GM19452 (cell line): Measurements from ENCODE around the gene SERPINE3.

ENCODE experiments used
- ATAC-seq: cut with Tn5 transposase; IDR thresholded peaks from one replicate; pipeline ENCODE4 v1.9.1; 2021; ENCODE audit not compliant: unreplicated experiment

Gene SERPINE3

DNA sequence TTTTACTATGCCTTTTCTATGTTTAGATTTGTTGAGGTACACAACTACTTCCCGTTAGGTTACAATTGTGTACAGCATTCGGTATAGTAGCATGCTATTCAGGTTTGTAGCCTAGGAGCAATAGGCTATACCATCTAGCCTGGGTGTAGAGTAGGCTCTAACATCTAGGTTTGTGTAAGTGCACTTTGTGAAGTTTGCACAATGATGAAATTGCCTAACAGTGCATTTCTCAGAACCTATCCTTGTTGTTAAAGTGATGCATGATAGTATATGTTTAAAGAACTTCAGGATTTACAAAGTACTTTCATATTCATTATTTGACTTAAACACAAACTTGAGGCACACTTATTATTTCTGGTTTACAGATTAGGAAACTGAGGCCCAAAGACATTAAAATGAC, 11.5 kb upstream of the SERPINE3 start:
- no peak for ATAC-seq

DNA sequence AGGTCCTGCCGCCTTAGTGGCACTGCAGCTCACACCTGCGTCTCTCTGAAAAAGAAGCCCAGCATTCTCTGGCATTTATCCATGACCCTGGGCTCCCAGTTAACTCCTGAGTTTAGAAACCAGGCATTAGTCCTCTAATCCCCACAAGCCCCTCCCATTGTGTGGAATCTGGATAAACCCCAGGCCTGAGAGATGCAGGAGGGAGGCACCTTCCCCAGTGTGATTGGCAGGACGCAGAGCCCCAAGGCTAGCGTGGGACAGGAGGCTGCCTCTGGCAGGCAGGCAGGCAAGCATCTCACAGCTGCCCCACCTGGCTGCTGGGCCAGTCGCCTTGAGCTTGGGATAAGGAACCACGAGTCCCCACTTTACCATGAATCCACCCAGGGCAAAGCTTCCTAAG, 11.0 kb upstream of the SERPINE3 start:
- no peak for ATAC-seq

DNA sequence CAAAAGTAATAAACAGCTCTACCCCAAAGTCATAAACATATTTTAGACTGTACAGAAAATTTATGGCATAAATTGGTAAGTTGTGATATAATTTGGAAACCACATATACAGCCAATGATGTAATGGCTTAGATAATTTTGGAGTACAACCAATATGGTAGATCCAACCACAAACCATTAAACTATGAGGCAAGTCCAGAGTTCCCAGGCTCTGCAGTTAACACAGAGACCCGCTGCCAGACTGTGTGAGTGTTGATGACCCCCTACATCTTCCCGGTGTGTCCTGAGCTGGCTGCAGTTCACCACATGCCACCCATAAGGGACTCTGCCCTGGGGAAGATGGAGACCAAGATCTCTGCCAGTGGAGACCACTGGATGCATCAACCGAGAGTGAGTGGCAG, 9.9 kb upstream of the SERPINE3 start:
- no peak for ATAC-seq

DNA sequence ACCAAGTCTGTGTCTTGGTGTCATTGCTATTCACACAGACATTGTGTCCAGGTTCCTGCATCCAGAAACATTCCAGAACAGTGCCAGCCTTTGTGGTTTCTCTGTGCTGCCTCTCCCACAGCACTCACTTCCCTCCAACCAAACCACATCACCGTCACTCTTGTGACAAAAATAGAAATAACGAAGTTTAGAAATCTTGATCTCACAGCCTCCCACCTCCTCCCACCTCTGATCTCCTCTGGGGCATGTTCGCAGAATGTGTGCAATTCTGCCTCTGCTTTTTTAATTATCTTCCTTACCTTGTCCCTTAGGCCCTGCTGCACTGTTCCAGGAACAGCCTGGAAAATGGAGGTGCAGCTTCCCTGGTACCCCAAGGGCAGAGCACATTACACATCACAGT, 8.7 kb upstream of the SERPINE3 start:
- ATAC-seq: no peak

DNA sequence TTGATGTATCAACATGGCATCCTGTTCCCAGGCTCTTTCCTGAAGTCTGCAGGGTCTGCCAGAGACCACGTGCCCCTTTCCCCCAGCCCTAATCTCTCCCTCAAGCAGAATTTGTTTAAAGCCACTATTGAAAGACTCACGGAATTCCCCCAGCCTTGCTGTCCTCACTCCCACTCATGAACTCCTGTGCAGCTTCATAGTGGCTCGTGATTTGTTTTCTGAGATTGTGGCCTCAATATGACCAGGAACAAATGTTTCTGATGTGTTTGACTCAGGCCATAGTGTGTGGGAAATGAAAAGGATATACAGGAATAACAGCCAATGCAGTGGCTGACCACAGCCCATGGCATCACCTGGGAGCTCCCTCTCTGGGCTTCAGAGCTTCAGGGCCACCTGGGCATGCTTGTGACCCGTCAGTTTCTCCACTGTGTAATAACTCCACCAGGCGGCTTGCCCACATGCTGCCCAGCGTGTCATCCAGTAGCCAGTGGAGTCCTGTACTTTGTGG, 8.1 kb upstream of the SERPINE3 start:
- peak; percentile 56 for ATAC-seq

DNA sequence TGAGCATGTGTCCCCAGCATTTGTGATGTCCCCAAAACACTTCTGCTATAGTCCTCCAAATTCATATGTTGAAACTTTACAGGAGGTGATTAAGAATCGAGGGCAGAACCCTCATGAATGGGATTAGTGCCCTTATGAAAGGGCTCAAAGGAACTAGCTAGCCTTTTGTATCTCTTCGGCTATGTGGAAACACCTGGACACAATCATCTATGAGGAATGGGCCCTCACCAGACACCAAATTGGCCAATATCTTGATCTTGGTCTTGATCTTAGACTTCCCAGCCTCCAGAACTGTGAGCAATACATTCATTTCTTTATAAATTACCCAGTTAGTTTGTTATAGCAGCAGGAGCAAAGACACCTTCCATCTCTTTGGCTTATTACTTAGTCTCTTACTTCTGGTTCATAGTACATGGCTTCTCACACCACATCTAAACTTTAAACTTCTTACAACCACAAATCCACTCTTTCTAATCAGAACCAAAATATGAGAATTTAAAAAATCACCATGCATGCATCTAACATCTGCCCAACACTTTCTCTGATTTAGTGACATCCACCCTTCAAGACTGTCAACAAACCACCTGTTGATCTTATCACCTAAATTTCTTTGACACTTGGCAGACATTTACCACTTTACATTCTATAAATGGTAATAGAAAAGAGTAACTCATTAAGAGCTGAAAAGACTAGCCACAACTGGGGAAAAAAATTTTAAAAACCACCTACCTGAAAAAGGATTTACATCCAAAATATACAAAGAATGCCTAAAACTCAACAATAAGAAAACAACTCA, 6.7 kb upstream of the SERPINE3 start:
- no peak for ATAC-seq

DNA sequence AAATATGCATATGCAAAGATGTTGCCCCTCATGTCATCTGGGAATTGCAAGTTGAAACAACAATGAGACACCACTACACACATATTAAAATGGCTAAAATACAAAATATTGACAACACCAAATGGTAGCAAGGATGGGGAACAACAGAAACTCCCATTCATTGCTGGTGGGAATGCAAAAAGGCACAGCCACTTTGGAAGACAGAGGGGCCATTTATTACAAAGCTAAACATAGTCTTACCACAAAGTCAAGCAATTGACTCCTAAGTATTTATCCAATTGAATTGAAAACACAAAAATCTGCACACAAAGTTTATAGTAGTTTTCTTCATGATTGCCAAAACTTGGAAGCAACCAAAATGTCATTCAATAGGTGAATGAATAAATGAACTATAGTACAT, 6.1 kb upstream of the SERPINE3 start:
- no peak for ATAC-seq

DNA sequence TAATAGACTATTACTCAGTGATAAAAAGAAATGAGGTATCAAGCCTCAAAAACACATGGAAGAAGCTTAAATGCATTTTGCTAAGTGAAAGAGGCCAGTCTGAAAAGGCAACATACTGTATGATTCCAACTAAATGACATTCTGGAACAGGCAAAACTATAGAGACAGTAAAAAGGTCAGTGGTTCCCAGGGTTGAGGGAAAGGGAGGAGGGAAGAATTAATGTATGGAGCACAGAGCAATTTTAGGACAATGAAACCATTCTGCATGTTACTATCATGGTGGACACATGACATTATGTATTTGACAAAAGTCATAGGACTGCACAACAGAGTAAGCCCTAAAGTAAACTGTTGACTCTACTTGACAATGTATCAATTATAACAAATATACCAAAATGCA, 5.7 kb upstream of the SERPINE3 start:
- no peak for ATAC-seq

DNA sequence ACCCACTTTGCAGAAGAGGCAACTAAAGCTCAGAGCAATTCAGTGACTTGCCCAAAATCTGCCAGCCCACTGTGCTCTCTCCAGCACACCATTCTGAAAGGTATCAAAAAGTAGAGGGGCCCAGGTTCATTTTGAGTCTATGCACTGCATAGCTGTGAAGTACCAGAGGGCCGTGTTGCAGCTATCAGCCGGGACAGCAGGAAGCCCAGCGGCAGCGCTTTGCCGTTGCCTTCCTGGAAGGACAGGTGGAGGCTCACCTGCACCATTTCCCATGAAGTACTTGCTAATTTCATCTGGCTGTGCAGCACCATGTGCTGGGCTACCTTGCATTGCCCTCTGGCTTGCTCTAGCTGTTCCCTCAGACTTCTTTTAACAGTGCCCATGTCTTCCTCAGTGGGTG, 2.7 kb upstream of the SERPINE3 start:
- no peak for ATAC-seq

DNA sequence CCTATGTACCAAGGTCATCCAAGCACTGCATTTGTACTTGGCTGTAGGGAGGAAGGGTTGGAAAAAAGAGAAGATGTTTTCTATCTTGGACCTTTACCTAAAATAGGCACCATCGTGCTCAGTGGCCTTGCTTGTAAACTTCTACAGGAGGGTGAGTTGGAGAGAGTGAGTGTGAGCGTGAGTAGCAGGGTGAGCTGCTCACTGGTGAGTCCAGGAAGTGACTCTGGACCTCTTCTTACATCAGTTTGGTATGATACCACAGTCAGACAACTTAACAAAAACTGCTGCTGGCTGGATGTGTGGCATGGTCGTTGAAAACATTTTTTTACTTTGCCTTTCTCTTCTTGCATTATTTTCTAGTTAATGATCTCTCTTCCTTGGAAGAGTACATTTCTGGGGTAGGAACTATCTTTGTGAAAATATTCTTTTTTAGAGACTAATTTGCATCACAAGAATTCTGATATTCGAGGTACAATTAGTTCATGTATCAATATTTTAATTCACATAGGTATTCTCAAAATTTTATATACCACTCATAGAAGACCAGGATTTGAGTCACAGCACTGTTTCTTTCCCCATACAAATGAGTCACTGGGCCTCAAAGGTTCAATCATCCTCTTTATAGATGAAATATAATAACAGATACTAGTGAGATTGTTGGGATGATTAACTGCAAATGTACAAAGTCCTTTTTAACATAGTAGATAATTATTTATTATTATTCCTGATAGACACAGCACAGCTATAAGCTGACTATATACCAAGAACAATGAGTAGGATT, 651 bp downstream of the SERPINE3 start:
- no peak for ATAC-seq

DNA sequence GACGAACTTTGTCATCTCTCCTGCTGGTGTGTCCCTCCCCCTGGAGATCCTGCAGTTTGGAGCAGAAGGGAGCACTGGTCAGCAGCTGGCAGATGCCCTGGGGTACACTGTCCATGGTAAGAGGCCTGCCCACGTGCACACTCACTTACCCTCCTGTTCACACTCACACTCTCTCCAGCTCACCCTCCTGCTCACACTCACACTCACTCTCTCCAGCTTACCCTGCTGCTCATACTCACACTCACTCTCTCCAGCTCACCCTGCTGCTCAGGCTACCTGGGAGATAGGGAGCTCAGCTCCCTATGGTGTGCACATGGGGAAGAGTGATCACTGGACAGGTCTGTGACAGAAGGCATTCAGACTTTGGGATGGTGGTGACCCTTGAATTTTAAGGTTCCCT, 1.7 kb downstream of the SERPINE3 start:
- ATAC-seq: no peak

DNA sequence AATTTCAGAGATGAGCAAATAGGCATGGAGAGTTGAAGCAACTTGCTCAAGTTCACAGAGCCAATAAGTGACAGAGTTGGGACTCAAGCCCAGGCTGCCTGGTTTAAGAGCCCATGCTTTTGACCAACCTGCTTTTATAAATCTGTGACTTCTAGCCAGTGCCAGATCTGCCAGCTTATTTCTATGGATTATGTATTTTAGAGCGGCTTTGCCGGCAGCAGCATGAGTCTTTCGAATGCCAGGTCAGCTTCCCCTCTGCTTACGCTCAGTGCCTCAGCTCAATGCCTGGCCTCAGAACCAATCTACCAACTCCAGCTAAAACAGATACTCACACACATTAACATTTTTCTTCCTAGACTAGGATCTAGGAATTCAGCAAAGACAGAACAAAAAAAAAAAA, 2.3 kb downstream of the SERPINE3 start:
- ATAC-seq: no peak

DNA sequence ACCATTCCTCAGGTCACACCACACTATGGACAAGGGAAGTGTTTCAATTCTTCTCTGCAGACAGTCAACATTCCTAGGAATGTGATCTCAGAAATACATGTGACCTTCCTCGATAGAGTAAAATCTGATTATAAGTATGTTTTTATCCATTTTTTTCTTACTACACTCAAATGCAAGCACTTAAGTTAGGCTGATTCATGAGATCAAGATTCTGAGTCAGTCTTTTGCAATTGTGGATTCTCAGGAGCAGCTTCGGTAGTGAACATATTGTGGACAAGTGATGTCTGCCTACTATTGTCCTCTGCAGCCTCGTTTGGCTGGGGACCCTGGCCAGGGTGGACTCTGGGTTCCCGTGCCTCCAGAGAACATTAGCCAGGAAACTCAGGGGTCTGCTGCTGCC, 3.2 kb downstream of the SERPINE3 start:
- ATAC-seq: no peak

DNA sequence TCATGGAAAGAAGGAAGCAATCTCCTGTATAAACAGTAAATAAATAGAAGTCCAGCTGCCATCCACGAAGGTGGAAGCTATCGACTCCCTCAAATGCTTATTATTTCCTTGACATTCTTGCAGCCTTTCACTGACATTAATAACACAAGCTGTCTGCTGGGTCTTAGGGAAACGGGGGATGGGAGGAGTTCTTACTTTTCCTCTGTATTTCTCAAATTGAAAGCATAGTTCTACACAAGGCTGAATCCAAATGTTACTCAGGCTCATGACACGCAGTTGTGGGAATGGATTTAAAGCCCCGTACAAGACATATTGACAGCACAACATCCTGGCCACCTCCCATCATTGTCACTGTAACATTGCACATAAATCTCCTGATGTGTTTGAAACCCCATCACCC, 4.0 kb downstream of the SERPINE3 start:
- ATAC-seq: no peak

DNA sequence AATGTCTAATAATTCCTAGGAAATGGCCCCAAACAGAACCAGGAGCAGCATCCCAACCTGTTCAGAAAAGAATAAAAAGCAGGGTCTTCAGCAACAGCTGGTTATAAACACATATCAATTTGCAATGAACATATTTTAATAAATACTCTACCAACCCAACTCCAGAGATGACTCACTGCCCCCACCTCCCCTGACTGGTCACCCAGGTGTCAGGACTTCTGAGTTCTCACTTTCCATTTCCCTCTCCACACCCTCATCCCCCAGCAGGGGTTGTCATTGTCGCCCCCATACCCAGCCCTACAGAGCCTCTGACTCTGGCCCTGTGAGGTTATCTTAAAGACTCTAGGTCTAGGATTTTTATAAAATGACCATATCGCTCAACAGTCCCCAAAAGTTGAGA, 6.9 kb downstream of the SERPINE3 start:
- no peak for ATAC-seq

DNA sequence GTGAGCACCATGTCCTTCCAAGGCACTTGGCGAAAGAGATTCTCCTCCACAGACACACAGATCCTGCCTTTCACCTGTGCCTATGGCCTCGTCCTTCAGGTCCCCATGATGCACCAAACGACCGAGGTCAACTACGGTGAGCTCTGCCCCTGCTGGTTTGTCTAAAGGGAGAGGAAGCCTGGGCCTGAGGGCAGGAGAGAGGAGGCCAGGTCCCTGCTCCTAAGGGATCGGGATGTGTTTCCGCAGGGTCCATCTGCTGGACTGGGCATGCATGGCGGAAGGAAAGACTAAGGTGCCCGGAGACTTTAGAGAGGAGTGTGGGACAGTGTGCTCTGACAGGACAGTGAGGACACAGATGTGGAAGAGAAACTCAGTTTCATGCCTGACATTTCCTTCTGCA, 7.6 kb downstream of the SERPINE3 start:
- ATAC-seq: no peak

DNA sequence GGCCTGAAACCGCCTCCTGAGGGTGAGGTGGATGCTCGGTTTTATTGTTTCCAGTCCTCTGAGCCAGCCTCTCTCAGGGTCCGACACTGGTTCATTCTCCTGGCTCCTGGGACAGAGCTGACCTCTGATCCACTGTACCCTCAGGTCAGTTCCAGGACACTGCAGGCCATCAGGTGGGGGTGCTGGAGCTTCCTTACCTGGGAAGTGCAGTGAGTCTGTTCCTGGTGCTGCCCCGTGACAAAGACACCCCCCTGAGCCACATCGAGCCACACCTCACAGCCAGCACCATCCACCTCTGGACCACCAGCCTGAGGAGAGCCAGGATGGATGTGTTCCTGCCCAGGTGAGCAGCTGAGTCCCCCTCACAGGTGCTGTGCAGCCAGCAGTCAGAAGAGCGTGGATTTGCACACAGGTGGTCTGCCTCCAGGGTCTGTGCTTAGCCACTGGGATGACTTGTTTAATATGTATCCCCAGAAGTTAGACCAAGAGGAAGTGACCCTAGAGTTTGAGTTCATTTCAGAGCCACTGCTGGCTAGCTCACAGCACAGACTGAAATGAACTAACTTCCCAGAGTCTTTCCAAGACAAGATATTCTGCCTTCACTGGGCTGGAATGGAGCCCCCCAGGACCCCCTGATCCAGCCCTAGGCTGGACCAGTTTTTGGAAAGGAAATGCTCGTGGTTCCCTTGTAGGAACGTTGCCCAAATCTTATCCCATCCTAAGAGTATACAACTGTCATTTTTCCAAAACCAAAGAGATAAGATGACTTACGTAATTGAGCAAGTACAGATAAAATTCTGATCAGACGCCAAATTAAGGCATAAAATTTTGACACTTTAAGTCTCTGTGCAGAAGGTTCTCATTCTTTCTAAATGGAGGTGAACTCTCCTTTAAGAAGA, 8.8 kb downstream of the SERPINE3 start:
- ATAC-seq: no peak

DNA sequence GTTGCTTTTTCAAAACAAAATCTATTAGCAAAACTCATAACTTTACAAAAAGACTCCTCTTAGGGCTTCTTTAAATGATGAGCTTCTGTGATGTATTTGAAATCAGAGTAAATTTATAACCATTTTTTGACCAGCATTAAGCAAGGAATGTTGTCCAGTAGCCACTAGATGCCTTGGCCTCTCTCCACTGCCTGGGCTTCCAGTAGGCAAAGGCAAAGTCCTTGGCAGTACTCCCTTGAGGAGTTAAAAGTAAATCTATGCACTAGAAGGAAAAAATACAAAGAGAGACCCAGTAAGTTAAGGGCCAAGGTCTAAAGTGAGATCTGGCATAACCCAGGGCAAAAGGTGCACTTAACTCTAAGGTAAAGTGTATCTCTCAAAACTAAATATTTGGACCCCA, 9.5 kb downstream of the SERPINE3 start:
- ATAC-seq: no peak

DNA sequence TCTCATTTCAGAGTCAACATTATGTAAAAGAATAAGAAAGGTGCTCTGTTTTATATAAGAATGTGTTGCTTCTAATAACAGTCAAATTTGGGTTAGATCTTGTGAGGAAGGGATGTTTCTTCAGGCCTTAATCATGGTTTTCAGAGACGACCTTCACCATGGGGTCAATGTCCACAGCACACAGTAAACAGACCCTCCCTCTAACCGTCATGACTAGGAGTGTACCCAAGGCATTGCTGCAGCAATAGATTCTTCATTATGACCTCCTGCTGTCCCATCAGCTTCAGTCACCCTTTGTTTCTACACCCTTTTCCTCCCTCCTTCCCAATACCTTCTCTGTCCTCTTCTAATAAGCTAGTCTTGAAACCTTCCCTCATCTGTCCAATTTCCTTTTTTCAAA, 15.7 kb downstream of the SERPINE3 start:
- no peak for ATAC-seq

DNA sequence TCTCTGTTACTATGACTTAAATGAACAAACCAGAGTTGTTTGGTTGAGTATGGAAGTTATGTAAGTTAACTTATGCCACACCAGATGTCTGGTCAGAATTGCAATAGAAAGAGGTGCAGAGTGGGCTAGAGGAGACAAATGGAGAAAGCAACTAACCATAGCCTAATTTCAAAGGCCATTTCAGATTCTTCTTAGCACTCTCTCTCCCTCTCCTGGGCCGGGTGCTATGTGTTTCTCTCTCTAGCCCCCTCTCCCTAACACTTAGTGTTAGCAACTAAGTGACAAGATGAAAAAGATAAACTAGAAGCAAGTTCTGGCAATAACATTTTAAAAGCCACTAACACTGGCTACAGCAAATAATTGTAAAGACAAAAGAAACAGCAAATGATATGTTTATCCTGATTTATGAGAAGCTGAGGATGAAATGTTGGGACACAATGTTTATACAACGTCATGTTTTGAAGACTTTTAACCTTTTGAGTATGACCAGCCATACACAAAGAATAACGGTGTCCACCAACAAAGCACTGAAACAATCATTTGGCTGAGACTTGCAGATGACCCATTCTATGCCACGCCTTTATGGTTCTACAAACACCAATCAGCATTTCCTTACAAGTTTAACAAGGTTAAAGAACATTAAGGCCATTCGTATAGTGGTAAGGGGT, 18.6 kb downstream of the SERPINE3 start:
- no peak for ATAC-seq

DNA sequence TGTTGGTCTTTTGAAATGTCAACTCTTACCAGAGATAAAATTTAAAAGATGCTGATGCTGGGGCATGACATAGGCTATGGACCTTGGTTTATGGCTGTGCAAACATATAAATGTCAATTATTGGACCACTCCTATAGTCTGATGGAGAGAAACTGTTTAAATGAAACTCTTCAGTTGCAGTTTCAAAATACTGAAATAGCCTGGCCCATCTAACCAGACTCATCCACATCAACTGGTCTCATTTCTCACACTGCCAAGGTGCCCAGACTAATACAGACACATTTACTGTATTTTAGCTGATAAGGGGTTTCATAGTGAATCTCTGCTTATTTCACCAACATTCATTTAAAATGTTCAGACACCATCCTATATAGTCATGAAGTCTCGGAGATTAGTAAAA, 19.9 kb downstream of the SERPINE3 start:
- ATAC-seq: no peak
